Lower lobe of right lung (tissue), 2 donors: ENCODE measurements around the gene FGF22. TPM values are rescaled to one million over a fixed set of nuclear protein-coding genes. Genes with fewer than 3 reads are reported as not detected.

Source experiments
- ATAC-seq, 2 donors: fragments of 200-7000 bp; cut with Tn5 transposase; one replicate each; pipeline ENCODE4 v1.9.1; 2020 to 2022; ENCODE audit warnings: mild to moderate bottlenecking in 2 of 2, moderate library complexity in 2 of 2
- DNase-seq: peaks from one replicate; pipeline ENCODE4 v3.0.0-alpha.2; 2020
- H3K27ac ChIP-seq: fragments of 200-600 bp; one replicate; pipeline ENCODE4 v1.8.0; 2022
- H3K27me3 ChIP-seq: fragments of 200-600 bp; one replicate; pipeline ENCODE4 v1.8.0; 2022; ENCODE audit warnings: low read depth
- H3K36me3 ChIP-seq: fragments of 200-600 bp; one replicate; pipeline ENCODE4 v1.8.0; 2022; ENCODE audit warnings: mild to moderate bottlenecking
- H3K4me1 ChIP-seq: fragments of 200-600 bp; one replicate; pipeline ENCODE4 v1.8.0; 2022
- H3K4me3 ChIP-seq: fragments of 200-600 bp; one replicate; pipeline ENCODE4 v1.8.0; 2022; ENCODE audit warnings: mild to moderate bottlenecking
- H3K9me3 ChIP-seq: fragments of 200-600 bp; one replicate; pipeline ENCODE4 v1.8.0; 2022
- CTCF ChIP-seq: fragments of 200-600 bp; IDR thresholded peaks from one replicate; pipeline ENCODE4 v1.8.0; 2022; ENCODE audit warnings: antibody characterized with exemption, mild to moderate bottlenecking
- intact Hi-C: fragments of 100-400 bp; cut with DNase I; formaldehyde crosslinking; loops from one replicate; pipeline ENCODE4 v1.11.0; 2022
- total RNA-seq: library from RNA; stranded (reverse); fragmentation: NEBNext Ultra II Directional; extraction: Animal tissue kit (Norgen Biotek cat#: 25700); gene quantifications from one replicate; pipeline ENCODE4 v1.2.1, GENCODE V29; 2021
- donor health status: DM: no; HTN: yes; CAD: no; lungs with severe emphysema.

FGF22 gene
- total RNA-seq, 1 donor from 2014 or later = 0.65 TPM

GRCh38 chr19:593055-593454, 46.6 kb upstream of the FGF22 start:
- no peak for DNase-seq
- Histone ChIP-seq H3K4me1 (peaks cover 13% of the 10 kb centered on the region), H3K27ac (no peak overlapping the region), H3K27me3 (peaks cover 51% of the 10 kb centered on the region), H3K9me3 (no peaks in the 10 kb centered on the region), H3K4me3 (no peak overlapping the region), H3K36me3 (no peaks in the 10 kb centered on the region)
- no peak for TF ChIP-seq CTCF
- intact Hi-C loops = no loop called here
- ATAC-seq = no peak

GRCh38 chr19:593505-593904, 46.2 kb upstream of the FGF22 start:
- no peak overlapping the region for H3K4me3 ChIP-seq
- DNase-seq (no peak), ATAC-seq (no peak)
- TF ChIP-seq CTCF = no peak
- no peaks in the 10 kb centered on the region for H3K9me3 ChIP-seq
- intact Hi-C loops = no loop called here
- no peaks in the 10 kb centered on the region for H3K36me3 ChIP-seq
- H3K27ac ChIP-seq = no peak overlapping the region
- H3K27me3 ChIP-seq = peaks cover 47% of the 10 kb centered on the region
- H3K4me1 ChIP-seq = peaks cover 9% of the 10 kb centered on the region

GRCh38 chr19:594265-594870, 45.3 kb upstream of the FGF22 start:
- Histone ChIP-seq H3K9me3 (no peaks in the 10 kb centered on the region), H3K36me3 (no peaks in the 10 kb centered on the region), H3K4me3 (no peak overlapping the region), H3K27me3 (peaks cover 38% of the 10 kb centered on the region), H3K27ac (no peak overlapping the region), H3K4me1 (peaks cover under 1% of the 10 kb centered on the region)
- intact Hi-C loops = no loop called here
- DNase-seq (no peak), ATAC-seq (no peak)
- no peak for TF ChIP-seq CTCF

GRCh38 chr19:595326-596262, 44.1 kb upstream of the FGF22 start:
- Histone ChIP-seq H3K4me3 (no peak overlapping the region), H3K27me3 (peaks cover 34% of the 10 kb centered on the region), H3K9me3 (no peaks in the 10 kb centered on the region), H3K36me3 (no peaks in the 10 kb centered on the region), H3K4me1 (no peaks in the 10 kb centered on the region), H3K27ac (no peak overlapping the region)
- no peak for TF ChIP-seq CTCF
- intact Hi-C loops = no loop called here
- no peak for ATAC-seq
- no peak for DNase-seq

- no peak for ATAC-seq
- DNase-seq = no peak
- intact Hi-C loops = no loop called here
These were observed 43.4 kb upstream of the FGF22 start for GRCh38 chr19:596263-596655.

More at GRCh38 chr19:596263-596655, 43.4 kb upstream of the FGF22 start:
- Histone ChIP-seq H3K4me1 (no peaks in the 10 kb centered on the region), H3K9me3 (no peaks in the 10 kb centered on the region), H3K27ac (no peak overlapping the region), H3K36me3 (no peaks in the 10 kb centered on the region), H3K27me3 (peaks cover 27% of the 10 kb centered on the region), H3K4me3 (no peak overlapping the region)
- TF ChIP-seq CTCF = no peak
